ENCODE data around the gene OSTN. TPM values are rescaled to one million over a fixed set of nuclear protein-coding genes. Genes with fewer than 3 reads are reported as not detected.

The OSTN gene
- polyA plus RNA-seq, 2 of the 4 experiments (the other 2 are of a cell fraction), result not detected

GRCh38 chr3:191154827-191155226 is 44.2 kb upstream of the OSTN start:
- CTCF ChIA-PET, result no interaction called here

GRCh38 chr3:191158247-191158646 is 40.8 kb upstream of the OSTN start:
- 6% methylated on average over 1 of the region's 1 CpG for WGBS (ENCODE audit: missing lambda C conversion rate)
- CTCF ChIA-PET, result no interaction called here
- POLR2A ChIA-PET, result no interaction called here
- Histone ChIP-seq H3K4me3 (no peak overlapping the region), H3K4me1 (no peaks in the 10 kb centered on the region), H3K27ac (no peak overlapping the region), H3K4me2 (no peak overlapping the region), H3K9me3 (no peaks in the 10 kb centered on the region)
- no peak for TF ChIP-seq RFX5 (IDR thresholded peaks at IDR 0.05)
- no peak for TF ChIP-seq BCL3 (IDR thresholded peaks at IDR 0.05)
- TF ChIP-seq, protein P1, sequence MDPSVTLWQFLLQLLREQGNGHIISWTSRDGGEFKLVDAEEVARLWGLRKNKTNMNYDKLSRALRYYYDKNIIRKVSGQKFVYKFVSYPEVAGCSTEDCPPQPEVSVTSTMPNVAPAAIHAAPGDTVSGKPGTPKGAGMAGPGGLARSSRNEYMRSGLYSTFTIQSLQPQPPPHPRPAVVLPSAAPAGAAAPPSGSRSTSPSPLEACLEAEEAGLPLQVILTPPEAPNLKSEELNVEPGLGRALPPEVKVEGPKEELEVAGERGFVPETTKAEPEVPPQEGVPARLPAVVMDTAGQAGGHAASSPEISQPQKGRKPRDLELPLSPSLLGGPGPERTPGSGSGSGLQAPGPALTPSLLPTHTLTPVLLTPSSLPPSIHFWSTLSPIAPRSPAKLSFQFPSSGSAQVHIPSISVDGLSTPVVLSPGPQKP (IDR thresholded peaks at IDR 0.05; ENCODE audit: low read depth, low read length), result no peak
- no peak for TF ChIP-seq CTCF (IDR thresholded peaks at IDR 0.05)
- TF ChIP-seq MAZ (IDR thresholded peaks at IDR 0.05; ENCODE audit: borderline replicate concordance, low read depth, low read length), result no peak
- TF ChIP-seq, protein P2, sequence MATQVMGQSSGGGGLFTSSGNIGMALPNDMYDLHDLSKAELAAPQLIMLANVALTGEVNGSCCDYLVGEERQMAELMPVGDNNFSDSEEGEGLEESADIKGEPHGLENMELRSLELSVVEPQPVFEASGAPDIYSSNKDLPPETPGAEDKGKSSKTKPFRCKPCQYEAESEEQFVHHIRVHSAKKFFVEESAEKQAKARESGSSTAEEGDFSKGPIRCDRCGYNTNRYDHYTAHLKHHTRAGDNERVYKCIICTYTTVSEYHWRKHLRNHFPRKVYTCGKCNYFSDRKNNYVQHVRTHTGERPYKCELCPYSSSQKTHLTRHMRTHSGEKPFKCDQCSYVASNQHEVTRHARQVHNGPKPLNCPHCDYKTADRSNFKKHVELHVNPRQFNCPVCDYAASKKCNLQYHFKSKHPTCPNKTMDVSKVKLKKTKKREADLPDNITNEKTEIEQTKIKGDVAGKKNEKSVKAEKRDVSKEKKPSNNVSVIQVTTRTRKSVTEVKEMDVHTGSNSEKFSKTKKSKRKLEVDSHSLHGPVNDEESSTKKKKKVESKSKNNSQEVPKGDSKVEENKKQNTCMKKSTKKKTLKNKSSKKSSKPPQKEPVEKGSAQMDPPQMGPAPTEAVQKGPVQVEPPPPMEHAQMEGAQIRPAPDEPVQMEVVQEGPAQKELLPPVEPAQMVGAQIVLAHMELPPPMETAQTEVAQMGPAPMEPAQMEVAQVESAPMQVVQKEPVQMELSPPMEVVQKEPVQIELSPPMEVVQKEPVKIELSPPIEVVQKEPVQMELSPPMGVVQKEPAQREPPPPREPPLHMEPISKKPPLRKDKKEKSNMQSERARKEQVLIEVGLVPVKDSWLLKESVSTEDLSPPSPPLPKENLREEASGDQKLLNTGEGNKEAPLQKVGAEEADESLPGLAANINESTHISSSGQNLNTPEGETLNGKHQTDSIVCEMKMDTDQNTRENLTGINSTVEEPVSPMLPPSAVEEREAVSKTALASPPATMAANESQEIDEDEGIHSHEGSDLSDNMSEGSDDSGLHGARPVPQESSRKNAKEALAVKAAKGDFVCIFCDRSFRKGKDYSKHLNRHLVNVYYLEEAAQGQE (IDR thresholded peaks at IDR 0.05), result no peak
- TF ChIP-seq, protein P3, sequence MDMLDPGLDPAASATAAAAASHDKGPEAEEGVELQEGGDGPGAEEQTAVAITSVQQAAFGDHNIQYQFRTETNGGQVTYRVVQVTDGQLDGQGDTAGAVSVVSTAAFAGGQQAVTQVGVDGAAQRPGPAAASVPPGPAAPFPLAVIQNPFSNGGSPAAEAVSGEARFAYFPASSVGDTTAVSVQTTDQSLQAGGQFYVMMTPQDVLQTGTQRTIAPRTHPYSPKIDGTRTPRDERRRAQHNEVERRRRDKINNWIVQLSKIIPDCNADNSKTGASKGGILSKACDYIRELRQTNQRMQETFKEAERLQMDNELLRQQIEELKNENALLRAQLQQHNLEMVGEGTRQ (IDR thresholded peaks at IDR 0.05), result no peak
- no peak for TF ChIP-seq MAFK (IDR thresholded peaks at IDR 0.05; ENCODE audit: partially characterized antibody)
- no peak for TF ChIP-seq FOSL2 (IDR thresholded peaks at IDR 0.05)
- TF ChIP-seq FOSL2 (CRISPR knock-in tag; IDR thresholded peaks at IDR 0.05), result no peak
- TF ChIP-seq CHD2 (IDR thresholded peaks at IDR 0.05; ENCODE audit: low read length, partially characterized antibody), result no peak
- no peak for TF ChIP-seq NR3C1 (IDR thresholded peaks at IDR 0.05)
- TF ChIP-seq KDM1A (IDR thresholded peaks at IDR 0.05; ENCODE audit: low read depth), result no peak
- TF ChIP-seq ATOH8 (CRISPR knock-in tag; IDR thresholded peaks at IDR 0.05; ENCODE audit: low read depth), result no peak
- DNase-seq (ENCODE audit: low read depth in 1 of 2, low spot score in 1 of 2), result no peak
- FAIRE-seq, result no peak
- no peak for ATAC-seq

More at GRCh38 chr3:191154827-191155226, 44.2 kb upstream of the OSTN start:
- FAIRE-seq (no peak), DNase-seq (ENCODE audit: low read depth in 1 of 2, low spot score in 1 of 2) (no peak), ATAC-seq (no peak)
- Histone ChIP-seq H3K9me3 (no peaks in the 10 kb centered on the region), H3K4me1 (no peaks in the 10 kb centered on the region), H3K4me3 (no peak overlapping the region), H3K4me2 (no peak overlapping the region), H3K27ac (no peak overlapping the region)
- TF ChIP-seq BHLHE40 (IDR thresholded peaks at IDR 0.05; ENCODE audit: low read depth, low read length) (no peak), POLR2AphosphoS2 (conservative IDR thresholded peaks at IDR 0.05; ENCODE audit: low read length) (no peak), KDM1A (IDR thresholded peaks at IDR 0.05; ENCODE audit: low read depth) (no peak), RAD21 (conservative IDR thresholded peaks at IDR 0.05 in 1 of 2, IDR thresholded peaks at IDR 0.05 in 1 of 2) (no peak), CHD4 (IDR thresholded peaks at IDR 0.05; ENCODE audit: borderline replicate concordance) (no peak), RFX5 (IDR thresholded peaks at IDR 0.05) (no peak), NPAS2 (CRISPR knock-in tag; IDR thresholded peaks at IDR 0.05; ENCODE audit: borderline replicate concordance) (no peak), MYC (IDR thresholded peaks at IDR 0.05; ENCODE audit: borderline replicate concordance, low read length) (no peak), NR3C1 (IDR thresholded peaks at IDR 0.05) (no peak), CEBPB (IDR thresholded peaks at IDR 0.05) (no peak), ESRRA (IDR thresholded peaks at IDR 0.05; ENCODE audit: borderline replicate concordance, low read length) (no peak), CBX2 (IDR thresholded peaks at IDR 0.05; ENCODE audit: borderline replicate concordance, low read depth) (no peak), EP300 (IDR thresholded peaks at IDR 0.05) (no peak), TP53 (CRISPR knock-in tag; IDR thresholded peaks at IDR 0.05) (no peak), ZC3H11A (IDR thresholded peaks at IDR 0.05) (no peak), CBX8 (IDR thresholded peaks at IDR 0.05) (no peak)
- TF ChIP-seq, protein P1 (IDR thresholded peaks at IDR 0.05; ENCODE audit: low read depth, low read length), result no peak
- POLR2A ChIA-PET, result no interaction called here

All from A549 (cell line).